IMR-90 (cell line): ENCODE measurements around the gene HNRNPM.
"Not testable (repeated sequence)": the region's sequence is repeated elsewhere in the genome, so short reads cannot be mapped to it uniquely, and the experiment has no call there.

Source experiments
- CTCF ChIP-seq: conservative IDR thresholded peaks from 2 replicates; pipeline ENCODE4 v1.5.1; 2012; ENCODE audit warnings: mild to moderate bottlenecking, low read depth, low read length, improper control_type of control experiment
- MAFK ChIP-seq: IDR thresholded peaks from 2 replicates; pipeline ENCODE4 v1.6.1; 2012; ENCODE audit warnings: low read depth, low read length, improper control_type of control experiment
- POLR2A ChIP-seq: IDR thresholded peaks from 2 replicates; pipeline ENCODE4 v1.6.1; 2012; ENCODE audit warnings: mild to moderate bottlenecking, low read depth, low read length
- USF2 ChIP-seq: fragments of 150-350 bp; IDR thresholded peaks from 2 replicates; pipeline ENCODE4 v1.6.1; 2017; ENCODE audit warnings: mild to moderate bottlenecking, antibody characterized with exemption, low read length, low read depth

DNA sequence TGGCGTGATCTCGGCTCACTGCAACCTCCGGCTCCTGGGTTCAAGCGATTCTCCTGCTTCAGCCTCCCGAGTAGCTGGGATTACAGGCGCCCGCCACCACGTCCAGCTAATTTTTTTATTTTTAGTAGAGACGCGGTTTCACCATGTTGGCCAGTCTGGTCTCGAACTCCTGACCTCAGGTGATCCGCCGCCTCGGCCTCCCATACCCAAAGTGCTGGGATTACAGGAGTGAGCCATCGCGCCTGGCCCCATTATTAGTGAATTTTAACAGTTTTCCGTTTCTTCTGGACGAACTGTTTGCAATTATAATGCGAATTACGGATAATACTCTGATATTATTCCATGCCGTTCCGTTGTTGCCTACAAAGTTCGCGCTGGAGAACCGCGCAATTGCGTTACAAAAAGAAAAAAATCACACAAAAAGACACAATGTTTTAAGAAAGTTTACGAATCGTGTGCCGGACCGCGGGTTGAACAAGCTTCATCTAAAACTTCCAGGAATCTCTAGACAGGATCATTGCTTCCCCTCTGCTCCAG, 567 bp upstream of the HNRNPM start:
- not testable (repeated sequence) for TF ChIP-seq POLR2A, CTCF, USF2, MAFK
